ENCODE data around the gene GNRH2. TPM values are rescaled to one million over a fixed set of nuclear protein-coding genes. Genes with fewer than 3 reads are reported as not detected.
A peak's percentile ranks its signal among the peaks of the same experiment; 100 is the strongest.

GNRH2 gene
- total RNA-seq, 1 donor from 2014 or later = 0.75 TPM

- Mint-ChIP-seq H3K9me3 (no peaks in the 10 kb centered on the region), H3K4me3 (no peak overlapping the region), H3K27ac (peak overlapping the region; percentile 31), H3K36me3 (ENCODE audit: low read depth) (no peaks in the 10 kb centered on the region), H3K4me1 (peaks cover 23% of the 10 kb centered on the region), H3K27me3 (peaks cover 13% of the 10 kb centered on the region)
- ChIA-PET CTCF (interaction anchor here (0.7 kb wide), 1 partner anchor 300 kb away, joined by 3 read pairs; no protein-coding TSS in a partner anchor), POLR2A (interaction anchor here (0.7 kb wide), 1 partner anchor 1224 kb away, joined by 3 read pairs; no protein-coding TSS in a partner anchor)
- intact Hi-C loops (cut with micrococcal nuclease) = no loop called here
- DNase-seq (no peak), ATAC-seq (ENCODE audit: low read depth) (no peak)
- TF ChIP-seq CTCF (IDR thresholded peaks at IDR 0.05) = no peak
Measured at GRCh38 chr20:3094848-3095629, 51.6 kb downstream of the GNRH2 start.

Other genes with a start within 250 kb of the GNRH2 start
- gene CPXM1, start 243.0 kb upstream of the GNRH2 start, total RNA-seq = 8.5 and 9.8 TPM in 2 replicates
- not detected in 2 replicates for gene C20orf141, start 228.6 kb upstream of the GNRH2 start, total RNA-seq
- gene TMEM239, start 227.3 kb upstream of the GNRH2 start, total RNA-seq = not detected in 2 replicates
- gene PCED1A, start 203.0 kb upstream of the GNRH2 start, total RNA-seq = 53.2 and 59.1 TPM in 2 replicates
- gene VPS16, start 202.9 kb upstream of the GNRH2 start, total RNA-seq = 54.7 and 56.9 TPM in 2 replicates
- gene PTPRA, start 170.1 kb upstream of the GNRH2 start, total RNA-seq = 43.6 and 46.7 TPM in 2 replicates
- 30.6 and 34.7 TPM in 2 replicates for gene MRPS26, start 2.4 kb downstream of the GNRH2 start, total RNA-seq
- gene OXT, start 28.0 kb downstream of the GNRH2 start, total RNA-seq = not detected in 2 replicates
- not detected in 2 replicates for gene AVP, start 41.1 kb downstream of the GNRH2 start, total RNA-seq
- gene FASTKD5, start 116.2 kb downstream of the GNRH2 start, total RNA-seq = 23.7 and 24.6 TPM in 2 replicates
- 8.9 and 9.6 TPM in 2 replicates for gene UBOX5, start 116.2 kb downstream of the GNRH2 start, total RNA-seq
- gene LZTS3, start 129.9 kb downstream of the GNRH2 start, total RNA-seq = 0.64 and 0.84 TPM in 2 replicates
- gene DDRGK1, start 161.1 kb downstream of the GNRH2 start, total RNA-seq = 37.1 and 46.1 TPM in 2 replicates
- 82.1 and 84.8 TPM in 2 replicates for gene ITPA, start 165.9 kb downstream of the GNRH2 start, total RNA-seq
- 0.58 and 0.88 TPM in 2 replicates for gene SLC4A11, start 195.6 kb downstream of the GNRH2 start, total RNA-seq

All from activated B cell treated with CpG ODN at 0.5 μM for 24 hours (primary cell).